HG03520 (cell line): ENCODE data around the gene ARPC4.

Experiments
- ATAC-seq: cut with Tn5 transposase; IDR thresholded peaks from one replicate; pipeline ENCODE4 v1.9.1; 2021; ENCODE audit warnings: mild to moderate bottlenecking, moderate library complexity; ENCODE audit not compliant: unreplicated experiment

Gene ARPC4

DNA sequence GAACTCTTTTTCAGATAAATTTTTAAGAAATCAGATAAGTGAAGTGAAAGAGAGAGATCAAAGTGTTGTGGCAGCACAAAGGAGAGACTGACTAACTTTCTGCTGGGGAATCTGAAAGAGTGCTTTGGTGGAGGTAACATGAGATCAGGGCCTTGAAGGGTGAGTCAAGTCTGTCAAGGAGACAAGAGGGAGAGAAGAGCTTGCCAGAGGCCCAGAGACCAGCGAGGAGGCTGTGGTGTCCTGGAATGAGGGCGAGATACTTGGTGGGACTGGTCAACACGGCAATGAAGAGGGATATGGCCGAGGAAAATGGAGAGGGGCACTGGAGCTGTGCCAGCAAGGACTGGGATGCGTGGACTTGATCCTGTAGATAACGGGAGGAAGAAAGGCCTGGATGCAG is 5.2 kb upstream of the ARPC4 start:
- ATAC-seq: no peak

DNA sequence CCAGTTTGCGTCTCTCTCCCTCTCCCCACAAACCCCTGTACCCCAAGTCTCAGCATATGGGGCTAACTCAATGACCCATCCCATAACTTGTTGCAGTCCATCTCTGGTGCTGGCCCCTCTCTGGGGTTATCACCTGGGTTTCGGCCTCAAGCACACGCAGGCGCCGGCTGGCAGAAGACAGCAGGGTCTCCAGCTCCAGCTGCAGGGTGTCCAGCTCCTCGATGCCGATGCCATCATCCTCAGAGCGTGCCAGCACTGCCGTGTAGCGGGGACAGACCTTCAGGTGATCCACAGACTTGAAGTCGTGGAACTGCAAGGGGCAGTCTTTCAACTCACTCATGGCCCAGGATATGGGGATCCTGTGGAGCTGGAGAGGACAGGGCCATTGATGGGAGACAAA is 1.8 kb upstream of the ARPC4 start:
- no peak for ATAC-seq

DNA sequence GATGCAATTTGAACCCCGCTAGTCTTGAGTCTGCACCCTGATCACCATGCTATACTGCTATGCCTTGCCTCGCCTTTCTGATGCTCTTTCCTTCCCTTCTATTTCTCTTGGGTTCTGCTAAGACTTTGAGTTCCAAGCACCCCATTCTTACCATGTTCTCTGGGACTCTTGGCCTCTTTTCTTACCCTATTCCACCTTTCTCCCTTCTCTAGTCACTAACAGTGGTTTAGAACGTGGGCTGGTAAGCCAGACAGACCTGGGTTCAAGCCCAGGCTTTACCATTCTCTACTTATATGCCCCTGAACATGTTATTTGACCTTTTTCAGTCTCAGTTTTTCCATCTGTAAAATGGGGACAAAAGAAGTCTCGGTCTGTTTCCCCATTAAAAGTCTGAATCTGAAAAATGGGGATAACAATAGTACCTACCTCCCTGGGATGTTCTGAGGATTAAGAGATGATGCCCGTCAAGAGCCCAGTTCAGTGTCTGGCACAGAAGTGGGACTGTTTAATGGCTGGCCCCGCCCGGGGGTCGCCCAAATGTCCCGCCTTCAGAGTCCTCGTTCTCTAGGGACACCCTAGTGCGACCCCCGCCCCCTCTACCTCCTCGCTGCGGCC is 985 bp upstream of the ARPC4 start:
- no peak for ATAC-seq

DNA sequence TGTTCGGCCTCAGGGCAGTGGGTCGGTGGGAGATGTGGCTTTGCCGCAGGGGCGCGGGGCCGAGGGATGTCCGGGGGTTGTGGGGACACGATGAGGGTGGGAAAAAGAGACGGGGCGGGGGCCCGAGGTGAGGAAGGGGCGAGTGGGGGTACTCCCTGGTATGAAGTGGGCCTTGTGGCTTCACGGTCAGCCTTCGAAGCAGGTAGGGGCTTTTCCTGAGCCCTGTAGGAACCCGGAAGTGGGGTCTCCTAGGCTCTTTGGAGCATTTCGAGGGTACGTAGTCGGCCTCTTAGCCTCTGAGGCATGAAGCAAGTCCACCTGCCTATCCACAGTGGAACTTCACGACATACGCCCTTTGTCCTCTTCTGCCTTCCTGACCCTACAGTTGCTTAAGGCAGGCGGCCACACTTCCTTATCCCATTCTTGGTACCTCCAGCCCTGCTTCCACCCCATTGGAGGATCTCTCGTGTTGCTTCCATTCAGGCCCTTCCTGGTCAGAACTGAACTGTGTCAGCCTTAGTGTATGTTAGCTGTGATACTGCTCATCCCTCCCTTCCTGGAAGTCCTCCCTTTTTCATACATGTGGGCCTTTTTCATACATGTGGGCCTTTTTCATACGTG is 389 bp downstream of the ARPC4 start:
- peak; percentile 1 for ATAC-seq

DNA sequence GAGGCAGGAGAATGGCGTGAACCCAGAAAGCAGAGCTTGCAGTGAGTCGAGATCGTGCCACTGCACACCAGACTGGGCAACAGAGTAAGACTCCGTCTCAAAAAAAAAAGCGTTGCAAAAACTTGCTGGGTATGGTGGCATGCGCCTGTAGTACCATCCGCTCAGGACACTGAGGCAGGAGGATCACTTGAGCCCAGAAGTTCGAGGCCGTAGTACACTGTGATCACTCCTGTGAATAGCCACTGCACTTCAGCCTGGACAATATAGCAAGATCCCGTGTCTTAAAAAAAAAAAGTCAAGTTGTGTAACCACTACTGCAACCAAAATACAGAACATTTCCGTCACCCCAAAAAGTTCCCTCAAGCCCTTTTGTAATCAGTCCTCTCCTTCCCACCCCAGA is 1.5 kb downstream of the ARPC4 start:
- no peak for ATAC-seq

DNA sequence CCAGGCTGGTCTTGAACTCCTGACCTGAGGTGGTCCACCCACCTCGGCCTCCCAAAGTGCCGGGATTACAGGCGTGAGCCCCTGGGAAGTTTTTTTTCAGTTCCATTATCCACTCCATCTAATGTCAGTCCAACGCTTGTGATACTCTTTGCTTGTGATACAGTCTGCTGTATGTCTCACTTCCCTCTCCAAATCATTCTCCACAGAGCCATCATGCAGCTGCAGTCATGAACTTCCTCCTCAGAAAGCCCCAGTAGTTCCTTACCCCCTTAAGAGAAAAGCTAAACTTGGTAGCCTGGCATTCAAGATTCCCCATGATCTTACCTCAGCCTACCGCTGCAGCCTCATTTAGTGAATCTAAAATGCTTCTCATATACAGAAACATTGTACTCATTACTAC is 2.3 kb downstream of the ARPC4 start:
- ATAC-seq: no peak

DNA sequence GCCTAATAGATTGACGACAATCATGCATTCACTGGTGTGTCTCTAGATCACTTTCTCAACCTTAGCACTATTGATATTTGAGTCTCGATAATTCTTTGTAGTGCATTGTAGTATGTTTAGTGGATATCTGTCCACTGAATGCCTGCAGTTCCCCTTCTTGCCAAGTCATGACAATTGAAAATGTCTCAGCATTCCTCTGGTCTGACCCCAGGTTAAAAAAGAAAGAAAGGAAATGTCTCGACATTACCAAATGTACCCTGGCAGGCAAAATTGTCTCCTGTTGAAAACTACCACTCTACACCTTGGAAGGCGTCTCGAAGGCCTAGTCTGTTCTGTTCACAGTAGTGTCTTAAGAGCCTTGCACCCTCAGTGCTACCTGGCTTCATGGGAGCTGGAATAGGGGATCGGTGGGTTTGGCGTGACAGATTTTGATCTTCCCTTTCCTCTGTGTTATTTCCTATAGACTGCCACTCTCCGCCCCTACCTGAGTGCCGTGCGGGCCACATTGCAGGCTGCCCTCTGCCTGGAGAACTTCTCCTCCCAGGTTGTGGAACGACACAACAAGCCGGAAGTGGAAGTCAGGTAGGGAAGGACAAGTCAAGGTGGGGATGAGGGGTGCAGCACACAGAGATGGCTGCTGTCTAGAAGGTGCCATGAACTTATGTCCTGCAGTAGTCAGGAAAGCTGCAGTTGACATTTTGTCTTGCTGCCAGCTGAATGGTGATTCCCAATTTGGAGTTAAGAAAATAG is 4.5 kb downstream of the ARPC4 start:
- no peak for ATAC-seq

DNA sequence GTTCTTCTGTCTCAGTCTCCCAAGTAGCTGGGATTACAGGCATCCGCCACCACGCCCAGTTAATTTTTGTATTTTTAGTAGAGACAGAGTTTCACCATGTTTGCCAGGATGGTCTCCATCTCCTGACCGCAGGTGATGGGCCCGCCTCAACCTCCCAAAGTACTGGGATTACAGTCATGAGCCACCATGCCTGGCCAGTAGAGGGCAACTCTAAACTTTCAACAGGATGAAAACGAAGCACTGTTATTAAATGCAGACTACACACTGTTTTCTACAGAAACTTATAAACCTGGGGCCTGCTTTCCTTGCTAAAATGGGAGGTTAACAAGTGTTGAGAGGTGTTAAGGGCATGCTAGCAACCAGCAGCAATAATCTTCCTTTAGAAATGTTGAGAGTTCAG is 7.6 kb downstream of the ARPC4 start:
- ATAC-seq: no peak

DNA sequence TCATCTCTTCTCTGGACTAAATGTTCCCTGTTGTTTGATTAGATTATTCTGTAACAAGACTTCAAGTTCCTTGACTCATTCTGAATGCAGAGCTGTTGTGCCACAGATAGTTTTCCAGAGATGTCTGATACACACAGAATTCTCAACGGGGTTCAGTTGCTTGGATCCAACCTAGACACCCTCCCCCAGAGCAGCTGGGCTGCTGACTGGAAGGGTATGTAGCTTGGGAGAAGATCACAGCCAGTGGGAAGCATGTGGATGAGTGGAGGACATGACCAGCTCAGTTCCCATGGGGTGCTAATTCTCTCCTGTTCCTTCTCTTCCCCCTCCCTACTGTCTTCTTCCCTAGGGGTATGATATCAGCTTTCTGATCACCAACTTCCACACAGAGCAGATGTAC is 10.6 kb downstream of the ARPC4 start:
- ATAC-seq: no peak

DNA sequence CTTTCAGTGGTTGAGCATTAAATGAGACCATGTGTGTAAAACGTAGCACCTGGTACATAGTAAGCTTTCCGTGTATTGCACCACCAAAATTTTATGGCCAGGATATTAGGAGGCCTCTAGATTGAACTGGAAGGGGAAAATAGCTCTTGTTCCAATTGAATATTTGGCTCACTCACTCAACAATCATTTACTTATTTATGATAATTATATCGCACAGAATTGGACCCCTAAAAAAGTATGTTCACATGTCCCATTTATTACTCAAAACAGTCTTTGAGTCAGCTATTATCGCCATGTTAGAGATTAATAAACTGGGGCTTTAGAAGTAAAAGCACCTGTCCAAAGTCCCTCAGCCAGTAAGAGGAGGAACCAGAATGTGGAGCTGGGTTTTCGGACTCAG is 12.1 kb downstream of the ARPC4 start:
- no peak for ATAC-seq

DNA sequence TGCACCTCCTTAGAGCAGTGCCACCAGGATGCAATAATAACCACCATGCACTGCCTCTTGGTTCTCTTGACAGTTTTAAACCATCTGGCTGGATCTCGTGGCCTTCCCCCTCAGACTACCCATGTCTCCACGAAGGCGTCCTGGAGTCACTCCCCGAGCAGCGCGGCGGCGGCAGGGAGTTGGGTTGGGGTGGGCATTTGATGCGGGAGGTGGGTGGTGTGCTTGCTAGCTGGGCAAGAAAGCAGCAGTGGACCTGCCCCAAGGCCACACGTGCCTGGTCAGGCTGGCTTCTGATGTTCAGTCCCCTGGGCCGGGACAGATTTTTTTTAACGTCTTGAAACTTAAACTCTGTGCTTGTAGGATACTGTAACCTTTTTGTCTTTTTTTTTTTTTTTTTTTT is 13.3 kb downstream of the ARPC4 start:
- no peak for ATAC-seq

DNA sequence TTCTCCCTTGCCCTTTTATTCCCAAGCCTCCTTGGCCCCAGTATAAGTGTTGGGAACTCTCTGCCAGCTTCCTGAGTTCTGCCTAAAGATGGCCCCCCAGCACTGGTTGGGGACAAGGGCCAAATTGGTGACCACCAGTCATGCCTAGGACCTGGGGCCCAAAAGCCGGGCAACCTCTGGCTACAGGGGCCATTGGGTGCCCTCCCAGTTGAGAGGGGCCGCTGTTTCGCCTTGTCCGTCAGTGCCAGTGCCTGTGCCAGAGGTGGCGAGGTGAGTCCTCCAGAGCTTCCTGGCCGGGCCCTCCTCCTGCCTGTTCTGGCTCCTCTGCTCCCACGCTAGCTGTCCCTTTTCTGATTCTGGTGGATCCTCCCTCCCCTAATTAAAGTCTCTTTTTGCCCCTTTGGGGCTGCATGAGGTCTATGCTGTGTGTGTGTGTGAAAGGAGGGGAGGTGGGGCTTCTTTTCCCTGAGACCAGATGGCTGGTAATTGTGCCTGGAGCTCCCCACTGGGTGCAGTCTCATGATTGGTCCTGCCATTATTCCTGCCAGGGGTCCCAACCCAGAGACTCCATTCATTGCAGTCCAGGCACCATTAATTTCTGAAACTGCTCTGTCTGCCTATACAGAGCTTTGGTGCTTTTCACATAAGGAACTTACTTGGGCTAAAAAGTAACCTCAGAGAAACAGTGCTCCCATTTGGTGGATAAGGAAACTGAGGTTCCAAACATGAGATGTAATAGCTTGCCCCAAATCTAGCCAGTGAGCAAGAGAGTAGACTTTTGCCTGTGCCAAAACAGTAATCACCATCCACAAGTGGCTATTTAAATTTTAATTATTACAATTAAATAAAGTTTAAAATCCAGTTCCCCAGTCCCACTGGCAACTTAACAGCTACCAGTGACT is 14.1 kb downstream of the ARPC4 start:
- no peak for ATAC-seq

DNA sequence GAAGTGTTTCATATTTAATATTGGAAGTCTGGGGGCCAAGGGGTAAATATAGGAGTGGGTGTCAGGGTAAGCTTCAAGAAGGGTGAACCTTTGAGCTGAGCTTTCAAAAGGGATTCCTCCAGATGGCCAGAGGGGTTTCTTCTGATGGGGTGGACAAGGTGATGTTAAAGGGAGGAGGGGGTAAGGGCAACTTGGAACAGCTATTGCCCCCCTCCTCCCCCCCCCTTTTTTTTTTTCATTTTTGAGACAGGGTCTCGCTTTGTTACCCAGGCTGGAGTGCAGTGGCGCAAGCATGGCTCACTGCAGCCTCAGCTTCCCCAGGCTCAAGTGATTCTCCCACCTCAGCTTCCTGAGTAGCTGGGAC is 15.1 kb downstream of the ARPC4 start:
- no peak for ATAC-seq

DNA sequence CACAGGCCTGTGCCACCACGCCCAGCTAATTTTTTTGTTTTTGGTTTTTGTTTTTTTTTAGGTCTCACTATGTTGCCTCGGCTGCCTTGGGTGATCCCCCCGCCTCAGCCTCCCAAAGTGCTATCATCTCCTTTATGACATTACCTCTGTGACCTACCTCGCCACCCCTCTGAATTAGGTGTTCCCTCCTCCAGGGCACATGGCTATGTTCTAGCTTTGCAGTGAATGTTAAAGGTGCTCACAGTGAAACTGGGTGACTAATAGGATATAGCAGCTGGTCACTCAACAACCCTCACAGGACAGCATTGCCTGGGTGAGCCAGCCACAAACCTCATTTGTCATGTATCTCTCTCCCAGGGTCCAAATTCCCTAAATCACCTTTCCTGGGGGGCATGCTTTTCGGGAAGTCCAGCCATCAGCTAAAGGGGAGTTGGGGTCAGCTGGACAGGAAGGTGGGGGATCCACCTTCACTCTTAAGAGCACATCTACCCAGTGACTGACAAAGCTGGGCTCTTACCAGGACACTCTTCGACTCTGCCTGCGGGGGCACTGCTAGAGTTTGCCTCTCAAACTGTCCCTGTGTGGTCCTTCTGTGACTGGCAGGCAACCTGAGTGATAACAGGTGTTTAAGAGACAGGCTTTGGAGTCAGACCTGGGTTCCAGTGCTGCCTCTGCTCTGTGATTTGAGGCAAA is 15.6 kb downstream of the ARPC4 start:
- ATAC-seq: no peak

DNA sequence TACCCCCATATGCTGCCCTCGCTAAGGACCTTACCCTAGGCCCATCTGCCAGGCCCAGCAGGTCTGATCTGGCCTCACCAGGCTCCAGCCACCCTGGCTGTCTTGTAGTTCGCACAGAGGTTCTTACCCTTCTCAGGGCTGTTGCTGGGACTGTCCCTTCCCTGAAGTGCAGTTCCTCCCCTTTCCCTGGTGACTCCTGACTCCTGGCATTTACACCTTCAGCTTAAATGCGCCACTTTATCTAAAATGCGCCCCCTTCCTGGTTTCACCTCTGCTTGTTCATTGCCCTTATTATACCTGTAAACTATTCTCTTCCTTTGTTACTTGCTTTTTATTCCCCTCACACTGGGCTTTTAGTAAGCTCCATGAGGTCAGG is 16.3 kb downstream of the ARPC4 start:
- ATAC-seq: no peak

DNA sequence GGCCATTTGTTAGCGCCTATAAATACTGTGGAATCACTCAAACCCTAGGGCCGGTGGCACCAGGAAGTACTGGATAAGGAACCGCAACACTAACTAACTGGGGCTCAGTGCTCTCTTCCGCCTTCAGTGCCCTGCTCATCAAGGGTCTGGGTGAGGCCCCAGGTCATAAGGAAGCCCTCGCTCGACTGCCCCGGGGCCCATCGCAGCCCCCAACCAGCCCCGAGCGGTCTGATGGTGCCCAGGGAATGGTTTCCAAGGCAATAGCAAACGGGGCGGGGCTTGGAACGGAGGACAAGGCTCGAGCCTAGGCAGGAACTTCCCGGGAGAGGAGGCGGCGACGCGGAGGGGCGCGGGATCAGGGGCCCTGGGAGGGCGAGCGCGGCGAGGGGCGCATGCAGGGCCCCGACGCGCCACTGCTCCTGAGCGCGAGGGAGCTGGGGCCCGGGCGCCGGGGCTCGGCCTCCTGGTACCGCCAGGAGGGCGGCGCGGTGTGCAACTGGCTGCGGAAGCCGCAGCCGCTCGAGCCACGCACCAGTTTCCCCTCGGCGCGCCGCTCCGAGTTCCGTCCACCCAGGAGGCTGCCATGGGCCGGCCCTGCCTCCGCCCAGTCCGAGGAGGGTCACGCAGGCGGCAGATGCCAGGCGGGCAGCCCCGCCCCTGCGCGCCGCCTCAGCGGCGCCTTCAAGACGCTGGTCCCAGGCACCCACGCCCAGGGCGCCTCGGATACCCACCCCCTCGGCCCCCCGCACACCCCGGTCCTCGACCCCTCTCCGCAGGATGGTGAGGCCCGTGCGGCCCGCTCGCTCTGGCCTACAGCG is 16.9 kb downstream of the ARPC4 start, which contains the start of gene TTLL3:
Gene TTLL3 (plus strand): TSS at position 648 of the 818 bp plus-strand sequence. CDS start 400 bp downstream, outside the sequence.
- ATAC-seq: peak; percentile 41

DNA sequence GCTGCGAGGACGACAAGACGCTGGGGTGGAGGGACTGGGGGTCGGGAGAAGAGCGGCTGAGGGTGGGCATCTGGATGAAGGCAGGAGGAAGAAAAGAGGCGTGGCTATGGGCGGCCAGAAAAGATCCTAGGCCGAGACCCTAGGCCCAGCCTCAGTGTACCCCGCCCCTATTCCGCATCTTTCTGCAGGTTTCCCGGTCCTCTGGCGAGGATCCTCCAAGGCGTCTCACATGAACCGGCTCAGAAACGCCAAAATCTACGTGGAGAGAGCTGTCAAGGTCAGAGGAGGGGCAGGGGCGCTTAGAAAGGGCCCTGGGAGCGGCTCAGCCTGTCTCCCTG is 17.5 kb downstream of the ARPC4 start:
- ATAC-seq: no peak

DNA sequence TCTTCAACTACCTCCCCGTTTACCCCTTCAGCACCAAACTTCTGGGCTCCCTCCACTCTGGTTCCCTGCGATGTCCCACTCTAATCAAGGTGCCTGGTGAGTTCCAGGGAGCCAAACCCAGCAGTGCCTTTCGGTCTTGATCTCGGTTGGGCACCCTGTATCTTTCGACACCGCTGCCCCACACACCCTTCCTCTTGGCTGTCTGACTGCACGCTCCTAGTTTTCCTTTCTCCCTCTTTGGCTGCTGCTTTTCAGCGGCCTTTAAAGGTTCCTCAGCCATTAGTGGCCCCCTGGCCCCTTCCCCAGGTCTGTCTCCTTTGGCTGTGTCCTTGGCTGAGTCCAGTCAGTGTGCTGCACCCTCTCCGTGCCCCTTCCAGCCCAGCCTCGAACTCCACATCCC is 18.0 kb downstream of the ARPC4 start:
- no peak for ATAC-seq

DNA sequence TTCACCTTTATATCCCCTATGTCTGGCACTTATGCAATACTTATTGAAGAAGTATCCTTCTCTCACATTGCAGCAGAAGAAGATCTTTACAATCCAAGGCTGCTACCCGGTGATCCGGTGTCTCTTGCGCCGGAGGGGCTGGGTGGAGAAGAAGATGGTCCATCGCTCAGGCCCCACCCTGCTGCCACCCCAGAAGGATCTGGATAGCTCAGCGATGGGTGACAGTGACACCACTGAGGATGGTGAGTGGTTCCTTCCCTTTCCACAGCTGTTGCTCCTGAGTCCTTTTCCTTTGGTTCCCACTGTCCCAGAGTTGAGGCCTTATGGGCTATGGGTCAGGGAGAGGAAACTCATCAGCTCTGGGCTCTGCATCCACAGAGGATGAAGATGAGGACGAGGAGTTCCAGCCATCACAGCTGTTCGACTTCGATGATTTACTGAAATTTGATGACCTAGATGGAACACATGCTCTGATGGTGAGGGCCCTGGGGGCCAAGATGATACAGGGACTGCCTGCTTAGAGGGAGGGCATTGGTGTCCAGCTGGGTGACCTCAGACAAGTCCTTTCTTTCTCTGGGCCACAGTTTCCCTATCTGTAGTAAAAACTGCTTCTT is 20.1 kb downstream of the ARPC4 start:
- ATAC-seq: no peak

DNA sequence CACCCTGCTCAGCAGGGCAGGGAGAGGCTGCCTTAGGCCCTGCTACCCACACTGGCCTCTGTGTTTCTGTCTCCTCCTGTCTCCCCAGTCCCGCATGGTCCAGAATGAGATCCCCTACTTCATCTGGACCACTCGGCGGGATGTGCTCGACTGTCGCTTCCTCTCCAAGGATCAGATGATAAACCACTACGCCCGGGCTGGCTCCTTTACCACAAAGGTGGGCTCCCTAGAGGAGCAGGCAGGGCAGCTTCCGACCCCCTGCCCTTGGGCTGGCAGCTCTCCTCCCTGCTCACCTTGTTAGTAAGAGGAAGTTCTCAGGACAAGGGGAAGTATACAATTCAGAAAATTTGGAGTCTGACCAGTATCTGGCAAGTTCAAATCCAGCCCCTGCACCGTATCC is 23.1 kb downstream of the ARPC4 start:
- no peak for ATAC-seq
